NCI-H1048 (cell line): ENCODE measurements around the gene ADA.

Experiments used
- DNase-seq: peaks from one replicate; lab custom pipeline; 2025; lab: John Stamatoyannopoulos, UW

ADA gene

DNA sequence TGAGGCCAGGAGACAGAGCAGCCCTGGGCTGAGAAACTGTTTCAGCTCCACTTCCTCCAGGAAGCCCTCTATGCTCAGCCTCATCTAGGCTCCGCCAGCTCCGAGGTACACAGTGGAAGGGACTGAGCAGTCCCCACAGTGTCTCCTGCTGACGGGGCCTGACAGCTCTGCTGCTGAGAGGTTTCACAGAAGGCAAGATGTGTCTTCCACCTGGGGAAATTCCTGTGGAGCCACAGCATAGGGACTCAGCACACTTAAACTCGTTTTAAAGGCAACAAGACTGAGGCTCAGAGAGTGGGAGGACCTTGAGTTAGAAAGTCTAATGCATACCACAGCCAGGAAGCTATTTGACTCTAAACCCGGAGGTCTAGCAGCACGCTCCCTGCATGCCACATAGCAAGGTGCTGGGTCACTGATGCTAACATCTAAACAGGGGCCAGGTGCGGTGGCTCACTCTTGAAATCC, 6.8 kb downstream of the ADA start:
- no peak for DNase-seq

DNA sequence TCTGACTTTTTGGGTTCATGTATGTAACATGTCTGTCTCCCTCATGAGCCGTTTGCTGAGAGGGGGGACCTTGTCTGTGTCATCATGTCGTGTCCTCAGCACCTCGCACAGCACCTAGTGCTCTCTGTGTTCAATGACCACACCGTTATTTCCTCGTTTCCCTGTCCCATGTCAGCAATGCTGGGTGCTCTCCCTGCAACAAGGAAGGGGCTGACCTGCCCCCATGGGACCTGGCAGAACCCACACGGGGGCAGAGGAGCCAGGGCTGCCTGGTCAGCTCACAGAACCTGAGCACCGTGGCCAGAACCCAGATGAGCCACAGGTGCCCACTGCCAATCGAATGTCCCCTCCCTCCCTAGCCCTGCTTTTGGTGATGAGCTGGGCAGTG, 7.3 kb downstream of the ADA start:
- no peak for DNase-seq

DNA sequence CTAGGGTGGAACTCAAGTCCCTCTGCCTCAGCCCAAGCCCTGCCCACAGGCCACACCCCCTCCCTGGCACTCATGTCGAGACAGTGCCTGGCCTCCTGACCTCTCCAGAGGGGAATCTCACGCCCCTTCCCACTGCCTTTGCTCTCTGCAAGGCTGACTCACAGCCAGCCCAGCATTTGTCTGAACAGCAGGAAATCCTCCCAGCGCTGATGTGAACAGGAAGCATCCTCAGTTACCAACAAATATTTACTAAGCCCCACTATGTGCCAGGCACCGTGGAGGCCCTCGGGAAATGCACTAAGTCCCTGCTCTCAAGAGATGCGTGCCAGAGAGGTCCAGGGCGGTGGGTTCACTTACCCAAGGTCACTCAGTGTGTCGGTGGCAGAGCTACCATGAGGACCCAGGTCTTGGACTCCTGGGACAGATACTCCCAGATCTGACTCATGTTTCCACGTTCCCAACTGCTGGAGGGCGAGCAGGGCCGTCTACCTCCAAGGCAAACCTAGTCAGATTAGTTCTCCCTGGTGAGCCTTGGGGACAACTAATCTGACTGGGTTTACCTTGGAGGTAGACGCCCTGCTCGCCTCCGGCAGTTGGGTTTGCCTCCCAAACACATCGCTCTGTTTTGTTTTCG, 7.8 kb downstream of the ADA start:
- no peak for DNase-seq

DNA sequence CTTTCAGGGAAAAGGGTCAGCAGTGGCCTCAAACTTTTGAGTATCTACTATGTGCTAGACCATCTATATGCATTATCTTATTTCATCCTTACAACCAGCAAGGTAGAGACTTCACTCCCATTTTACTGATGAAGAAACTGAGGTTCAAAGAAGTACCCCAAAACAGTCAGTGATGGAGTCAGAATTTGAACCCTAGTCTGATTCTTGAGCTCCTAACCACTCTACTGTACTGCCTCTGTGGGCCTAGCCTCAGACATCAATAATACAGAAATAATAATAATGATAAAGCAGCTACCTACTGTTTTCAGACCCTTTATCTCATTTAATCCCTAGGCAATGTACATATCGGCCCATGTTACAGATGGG, 8.4 kb downstream of the ADA start:
- DNase-seq, result no peak

GRCh38 chr20:44642203-44643153, 9.0 kb downstream of the ADA start:
- no peak for DNase-seq

DNA sequence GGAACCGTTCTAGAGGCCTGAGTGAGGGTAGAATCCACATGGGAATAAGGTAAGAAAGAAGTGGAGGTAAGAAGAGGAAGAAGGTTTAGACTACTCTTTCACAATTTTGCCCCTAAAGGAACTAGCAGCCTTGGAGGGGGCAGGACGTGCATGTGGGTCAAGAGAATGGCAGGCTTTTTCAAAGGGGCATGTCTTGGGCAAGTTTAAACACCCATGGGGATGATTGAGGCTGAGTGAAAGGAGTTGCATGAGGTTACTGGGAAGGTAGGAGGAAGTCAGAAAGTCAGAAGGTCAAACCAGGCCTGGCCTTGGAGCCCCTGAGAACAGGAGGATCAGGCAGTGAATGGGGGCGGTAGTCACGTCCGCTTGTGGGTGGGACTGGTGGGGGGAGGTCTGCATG, 10.2 kb downstream of the ADA start:
- DNase-seq, result no peak

- DNase-seq, result no peak
These were observed 11.0 kb downstream of the ADA start for GRCh38 chr20:44640522-44640921.

DNA sequence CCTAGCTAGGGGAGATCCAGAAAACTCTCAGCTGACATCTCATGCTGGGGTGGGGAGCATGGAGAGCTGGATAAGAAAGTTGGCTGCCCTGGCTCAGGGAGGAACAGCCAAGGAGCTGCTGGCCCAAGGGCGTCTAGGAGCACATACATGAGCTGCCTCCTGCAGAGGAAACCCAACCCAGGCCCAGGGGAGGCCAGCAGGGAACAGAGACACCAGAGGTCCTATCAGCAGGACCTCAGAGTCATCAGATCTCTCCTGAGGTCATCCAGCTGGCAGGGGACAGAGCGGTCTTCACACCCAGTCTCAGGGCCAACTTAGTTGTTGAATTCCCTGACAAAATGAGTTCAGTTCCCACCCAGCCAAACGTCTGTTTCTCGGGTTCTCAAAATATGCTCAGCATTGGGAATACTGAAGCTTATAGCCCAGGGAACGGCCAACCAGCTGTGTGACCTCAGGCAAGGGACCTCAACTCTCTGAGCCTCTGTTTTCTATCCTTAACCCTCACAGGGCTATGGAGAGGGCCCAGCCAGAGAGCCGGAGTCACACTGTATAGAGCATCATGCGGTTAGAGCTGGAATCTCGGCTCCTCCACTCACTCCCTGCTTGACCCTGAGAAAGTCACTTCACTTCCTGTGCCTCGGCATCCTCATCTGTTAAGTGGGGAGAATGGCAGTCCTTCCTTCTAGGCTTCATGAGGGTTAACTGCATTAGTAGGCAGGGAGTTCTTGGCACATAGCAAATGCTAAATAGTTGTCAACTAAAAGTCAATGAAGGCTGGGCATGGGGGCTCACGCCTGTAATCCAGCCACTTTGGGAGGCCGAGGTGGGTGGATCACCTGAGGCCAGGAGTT, 13.8 kb downstream of the ADA start:
- DNase-seq, result no peak

DNA sequence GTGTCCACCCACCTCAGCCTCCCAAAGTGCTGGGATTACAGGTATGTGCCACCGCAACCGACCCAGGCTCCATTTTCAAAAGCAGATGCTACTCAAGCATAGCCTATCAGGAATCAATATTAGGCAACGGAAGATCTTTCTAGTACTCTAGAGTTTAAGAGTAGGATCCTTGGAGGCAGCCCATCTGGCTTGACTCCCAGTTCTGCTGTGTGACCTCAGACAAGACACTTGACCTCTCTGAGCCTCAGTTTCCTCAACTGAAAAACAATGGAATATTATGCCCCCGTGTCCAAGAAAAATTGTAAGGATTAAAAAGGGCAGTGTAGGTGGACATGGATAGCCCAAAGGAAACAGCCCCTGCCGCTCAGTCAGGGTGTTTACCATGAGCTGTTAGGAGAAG, 14.5 kb downstream of the ADA start:
- DNase-seq, result no peak

DNA sequence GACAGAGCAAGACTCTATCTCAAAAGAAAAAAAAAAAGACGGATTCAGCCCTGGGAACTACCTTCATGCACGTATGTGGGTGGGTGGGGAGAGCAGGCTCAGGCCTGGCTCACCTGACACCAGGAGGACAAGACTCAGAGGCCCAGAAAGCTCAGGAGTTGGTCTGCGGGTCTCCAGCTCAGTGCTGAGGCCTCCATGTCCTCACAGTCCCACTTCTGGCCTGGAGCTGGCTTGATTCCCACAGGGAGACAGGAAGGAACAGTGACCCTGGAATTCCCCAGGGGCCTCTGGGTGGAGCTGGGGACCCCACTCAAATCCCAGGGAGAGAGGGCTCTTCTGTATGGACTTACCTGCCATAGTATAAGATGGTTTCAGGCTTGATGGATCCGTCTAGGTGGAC, 15.6 kb downstream of the ADA start:
- DNase-seq, result no peak

GRCh38 chr20:44633872-44634600, 17.5 kb downstream of the ADA start:
- DNase-seq, result no peak

- no peak for DNase-seq
These were observed 18.2 kb downstream of the ADA start for GRCh38 chr20:44633187-44633810.

GRCh38 chr20:44632103-44632752, 19.3 kb downstream of the ADA start:
- no peak for DNase-seq

DNA sequence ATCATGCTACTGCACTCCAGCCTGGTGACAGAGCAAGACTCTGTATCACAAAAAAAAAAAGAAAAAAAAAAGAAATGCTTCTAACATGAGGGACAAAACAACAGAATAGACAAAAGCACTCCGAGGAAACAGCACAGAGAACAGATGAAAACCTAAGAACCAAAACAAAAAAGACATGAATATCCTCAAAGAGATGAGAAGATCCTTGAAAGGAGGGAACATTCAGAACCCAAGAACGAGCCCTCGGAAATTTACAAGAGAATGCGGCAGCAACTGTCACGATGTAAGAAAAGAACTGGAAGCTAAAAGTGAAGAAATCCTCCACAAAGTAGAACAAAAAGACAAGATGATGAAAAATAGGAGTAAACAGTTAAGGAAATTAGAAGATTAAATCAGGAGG, 21.2 kb downstream of the ADA start:
- DNase-seq, result no peak

DNA sequence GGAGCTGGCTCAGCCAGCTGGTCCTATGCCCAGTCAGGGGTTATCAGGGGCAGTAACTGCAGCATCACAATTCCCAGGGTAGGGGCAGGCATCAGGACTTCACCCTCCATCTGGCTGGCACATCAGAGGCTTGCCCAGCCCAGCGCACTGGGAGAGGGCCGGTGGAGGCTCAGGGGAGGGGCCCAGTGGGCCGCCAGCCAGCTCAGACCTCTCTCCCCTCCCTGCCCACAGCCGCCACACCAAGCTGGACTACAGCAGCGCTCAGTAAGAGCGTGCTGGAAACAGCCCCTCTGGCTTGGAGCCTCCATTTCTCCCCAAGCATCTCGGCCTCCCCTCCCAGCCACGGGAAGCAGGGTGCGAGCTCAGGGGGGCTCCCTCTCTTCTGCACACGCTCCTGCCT, 22.0 kb downstream of the ADA start:
- no peak for DNase-seq

GRCh38 chr20:44629017-44629385, 22.5 kb downstream of the ADA start:
- no peak for DNase-seq

GRCh38 chr20:44627364-44628010, 24.0 kb downstream of the ADA start:
- DNase-seq, result no peak

DNA sequence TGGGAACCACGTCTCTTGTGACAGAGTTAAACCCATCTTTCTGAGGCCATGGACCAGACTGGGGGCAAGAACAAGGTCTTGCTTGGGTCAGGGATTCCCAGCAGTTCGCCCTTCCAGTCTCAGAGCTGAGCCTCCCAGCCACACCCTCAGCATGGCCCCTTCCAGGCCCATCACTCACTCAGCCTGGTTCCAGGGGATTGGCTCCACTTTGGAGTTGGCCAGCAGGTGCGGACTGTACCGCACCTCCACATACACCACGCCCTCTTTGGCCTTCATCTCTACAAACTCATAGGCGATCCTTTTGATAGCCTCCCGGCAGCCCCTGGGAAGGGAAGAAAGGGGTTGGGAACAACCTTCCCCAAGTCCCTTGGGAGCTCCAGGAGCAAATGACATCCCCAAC, 25.2 kb downstream of the ADA start:
- no peak for DNase-seq

DNA sequence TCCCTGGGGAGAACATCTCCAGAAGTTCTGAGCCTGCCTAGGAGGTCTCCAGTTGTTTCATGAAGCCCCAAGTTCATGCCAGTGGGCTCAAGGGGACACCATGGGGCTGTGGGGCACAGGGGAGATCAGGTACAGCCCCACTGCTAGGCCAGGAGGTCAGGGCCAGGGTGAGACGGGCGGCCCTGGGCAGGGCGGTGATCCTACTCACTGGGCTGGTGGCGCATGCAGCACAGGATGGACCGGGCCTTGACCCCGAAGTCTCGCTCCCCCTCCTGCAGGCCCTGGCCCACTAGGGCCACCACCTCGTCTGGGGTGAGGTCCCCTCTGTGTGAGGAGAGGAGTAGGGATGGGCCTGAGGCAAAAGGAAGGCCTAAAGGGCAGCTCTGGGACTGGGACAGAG, 26.1 kb downstream of the ADA start:
- DNase-seq, result no peak

- no peak for DNase-seq
These were observed 26.7 kb downstream of the ADA start for GRCh38 chr20:44624743-44625271.
